Measurements from ENCODE around the gene NLRP6. TPM values are rescaled to one million over a fixed set of nuclear protein-coding genes. Genes with fewer than 3 reads are reported as not detected.
"Not testable (repeated sequence)": the region's sequence is repeated elsewhere in the genome, so short reads cannot be mapped to it uniquely, and the experiment has no call there.

Gene NLRP6
- polyA plus RNA-seq, 4 donors: 0.20 to 0.80 (median 0.36) TPM

DNA sequence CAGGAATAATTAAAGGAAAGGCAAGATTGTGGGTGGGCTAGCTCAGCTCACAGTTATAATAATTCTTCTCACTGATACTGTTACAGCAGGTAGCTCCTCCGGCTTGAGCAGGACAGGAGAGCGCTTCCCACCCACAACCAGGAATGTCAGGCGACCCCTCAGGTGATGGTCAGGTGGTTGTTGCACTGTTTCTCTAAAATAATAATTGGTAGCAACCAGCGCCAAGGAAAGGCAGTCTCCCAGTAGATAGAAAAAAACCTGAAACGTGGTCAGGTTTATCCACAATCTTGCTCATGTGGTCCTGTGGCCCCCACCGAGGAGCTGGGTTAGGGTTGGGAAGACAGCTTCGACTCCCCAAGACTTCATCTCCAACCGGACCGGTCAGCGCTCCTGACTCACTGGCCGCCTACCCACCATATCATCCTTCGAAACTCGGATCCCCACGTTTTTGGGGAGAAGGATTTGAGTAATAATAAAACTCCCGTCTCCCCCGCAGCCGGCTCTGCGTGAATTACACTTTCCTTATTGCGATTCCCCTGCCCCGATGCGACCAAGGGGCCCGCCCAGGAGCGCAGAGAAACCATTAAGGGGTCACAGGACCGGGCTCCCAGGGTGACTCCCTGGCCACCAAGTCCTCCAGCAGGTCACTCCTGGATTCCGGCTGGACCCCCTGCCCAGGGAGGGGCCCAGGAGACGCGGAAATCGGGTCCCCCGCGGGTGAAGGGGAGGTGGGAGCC lies 39.6 kb downstream of the NLRP6 start:
- not testable (repeated sequence) for DNase-seq (ENCODE audit: low read depth in 4 of 4, low spot score in 3 of 4)

DNA sequence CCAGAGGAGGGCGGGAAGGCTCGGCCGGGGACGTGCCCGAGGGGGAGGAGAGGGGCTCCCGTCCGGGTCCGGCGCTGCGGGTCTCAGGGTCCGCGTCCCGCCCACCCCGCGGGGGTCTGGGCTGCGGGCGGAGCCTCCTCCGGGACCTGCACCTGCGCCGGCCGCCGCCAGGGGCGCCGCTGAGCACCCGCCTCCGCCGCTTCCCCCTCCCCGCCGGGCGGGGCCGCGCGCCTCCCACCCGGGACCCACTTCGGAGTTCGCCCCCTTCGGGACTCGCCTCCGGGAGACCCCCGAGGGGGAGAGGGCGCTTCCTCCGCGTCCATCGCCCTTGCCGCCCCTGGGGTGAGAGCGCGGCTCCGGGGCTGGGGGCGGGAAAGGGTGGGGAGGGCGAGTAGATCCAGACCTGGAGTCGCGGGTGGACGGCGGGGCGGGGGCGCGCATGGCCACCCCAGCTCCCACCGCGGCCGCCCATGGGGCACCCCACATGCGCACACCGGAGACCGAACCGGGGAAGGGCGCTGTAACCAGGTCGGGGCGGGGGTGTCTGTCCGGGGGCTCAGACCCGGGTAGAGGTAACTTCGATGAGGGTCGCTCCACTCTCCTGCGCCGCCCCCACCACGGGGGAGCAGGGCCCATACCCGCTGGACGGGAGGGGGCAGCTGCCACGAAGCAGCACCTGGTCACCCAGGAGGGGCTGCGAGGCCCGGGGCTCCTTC lies 40.4 kb downstream of the NLRP6 start:
- not testable (repeated sequence) for DNase-seq (ENCODE audit: low read depth in 4 of 4, low spot score in 3 of 4)

DNA sequence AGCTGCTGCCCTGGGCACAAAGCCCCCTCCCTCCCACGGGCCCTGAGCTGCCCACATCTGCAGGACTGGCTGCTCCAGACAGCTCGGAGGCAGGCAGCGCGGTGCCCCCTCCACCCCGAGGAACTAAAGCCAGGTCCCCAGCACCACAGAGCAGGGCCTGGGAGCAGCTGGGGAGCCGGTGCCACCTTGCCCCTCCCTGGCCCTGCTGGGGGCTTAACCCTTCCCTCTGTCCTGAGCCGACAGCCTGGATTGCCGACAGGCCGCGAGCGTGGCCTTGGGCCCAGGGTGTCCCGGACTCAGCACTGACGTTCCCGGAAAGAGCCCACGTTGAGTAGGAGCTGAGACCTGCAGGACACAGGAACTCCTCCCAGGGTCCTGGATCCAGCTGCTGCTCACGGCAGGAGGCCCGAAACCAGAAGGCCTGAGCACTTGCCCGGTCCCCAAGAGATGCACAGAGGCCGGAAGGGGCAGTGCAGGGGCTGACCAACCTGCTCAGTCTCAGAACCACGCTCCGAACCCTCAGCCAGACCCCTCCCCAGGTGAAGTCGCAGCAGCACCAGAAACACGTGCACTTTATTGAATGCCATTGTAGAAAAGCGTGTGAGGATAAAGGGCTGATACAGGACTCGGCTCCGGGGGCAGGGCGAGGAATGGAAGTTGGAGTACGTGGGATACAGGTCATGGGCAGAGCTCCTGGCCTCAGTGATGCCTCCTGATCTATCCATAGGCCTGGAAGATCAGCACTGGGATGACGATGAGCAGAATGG lies 41.1 kb downstream of the NLRP6 start:
- not testable (repeated sequence) for DNase-seq (ENCODE audit: low read depth in 4 of 4, low spot score in 3 of 4)

DNA sequence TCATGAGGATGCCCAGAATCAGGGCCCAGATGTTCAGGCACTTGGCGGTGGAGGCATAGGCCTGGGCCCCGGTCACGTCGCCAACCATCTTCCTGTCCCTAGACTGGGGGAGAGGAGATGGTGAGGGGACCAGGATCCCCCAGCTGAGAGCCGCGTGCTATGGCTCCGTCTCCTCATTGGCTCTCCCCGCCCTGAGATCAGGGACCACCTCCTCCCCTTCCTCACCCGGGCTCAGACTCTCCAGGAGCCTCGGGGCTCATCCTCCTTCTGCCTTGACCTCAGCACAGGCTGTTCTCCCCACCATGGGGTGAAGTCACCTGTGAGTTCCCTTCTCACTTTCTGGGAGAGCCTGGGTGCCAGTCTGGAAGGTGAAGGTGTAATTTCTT lies 41.7 kb downstream of the NLRP6 start:
- DNase-seq (ENCODE audit: low read depth in 4 of 4, low spot score in 3 of 4): not testable (repeated sequence)

DNA sequence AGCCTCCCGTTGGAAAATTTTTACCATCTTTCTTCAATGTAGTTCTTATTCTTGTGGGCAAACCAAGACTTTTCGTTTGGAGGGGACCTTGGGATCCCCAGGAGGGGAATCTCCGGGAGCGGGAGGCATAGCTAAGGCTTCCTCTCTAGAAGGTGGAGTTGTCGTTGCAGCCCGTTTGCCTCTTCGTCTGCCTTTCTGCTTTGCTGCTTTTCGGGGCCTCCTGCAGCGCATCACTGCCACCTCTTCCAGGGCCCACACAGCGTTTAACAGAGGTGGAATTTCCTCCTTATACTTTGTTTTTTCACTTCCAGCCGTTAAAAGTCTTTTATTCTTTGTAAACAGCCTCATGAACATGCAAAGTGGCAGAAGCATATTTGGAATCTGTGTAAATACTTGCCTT lies 45.9 kb downstream of the NLRP6 start:
- DNase-seq (ENCODE audit: low read depth in 4 of 4, low spot score in 3 of 4): no peak

DNA sequence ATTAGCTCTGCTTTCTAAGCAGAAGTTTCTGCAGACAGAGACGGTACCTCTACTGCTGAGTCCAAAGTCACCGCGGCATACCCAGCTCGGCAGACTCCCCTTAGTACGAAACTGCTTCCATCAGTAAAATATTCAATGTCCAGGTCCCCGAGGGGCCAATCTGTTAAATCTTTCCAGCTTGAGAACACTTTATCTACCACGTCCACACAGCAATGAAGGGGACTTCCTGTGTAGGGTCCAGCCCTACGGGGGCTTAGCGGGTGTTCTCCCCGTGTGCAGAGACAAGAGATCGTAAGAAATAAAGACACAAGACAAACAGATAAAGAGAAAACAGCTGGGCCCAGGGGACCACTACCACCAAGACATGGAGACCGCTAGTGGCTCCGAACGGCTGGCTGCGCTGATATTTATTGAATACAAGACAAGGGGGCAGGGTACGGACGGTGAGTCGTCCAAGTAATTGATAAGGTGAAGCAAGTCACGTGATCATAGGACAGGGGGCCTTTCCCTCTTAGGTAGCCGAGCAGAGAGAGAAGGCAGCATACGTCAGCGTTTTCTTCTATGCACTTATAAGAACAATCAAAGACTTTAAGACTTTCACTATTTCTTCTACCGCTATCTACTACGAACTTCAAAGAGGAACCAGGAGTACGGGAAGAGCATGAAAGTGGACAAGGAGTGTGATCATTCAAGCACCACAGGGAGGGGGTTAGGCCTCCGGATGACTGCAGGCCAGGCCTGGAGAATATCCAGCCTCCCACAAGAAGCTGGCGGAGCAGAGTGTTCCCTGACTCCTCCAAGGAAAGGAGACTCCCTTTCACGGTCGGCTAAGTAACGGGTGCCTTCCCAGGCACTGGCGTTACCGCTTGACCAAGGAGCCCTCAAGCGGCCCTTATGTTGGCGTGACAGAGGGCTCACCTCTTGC lies 46.6 kb downstream of the NLRP6 start:
- not testable (repeated sequence) for DNase-seq (ENCODE audit: low read depth in 4 of 4, low spot score in 3 of 4)

DNA sequence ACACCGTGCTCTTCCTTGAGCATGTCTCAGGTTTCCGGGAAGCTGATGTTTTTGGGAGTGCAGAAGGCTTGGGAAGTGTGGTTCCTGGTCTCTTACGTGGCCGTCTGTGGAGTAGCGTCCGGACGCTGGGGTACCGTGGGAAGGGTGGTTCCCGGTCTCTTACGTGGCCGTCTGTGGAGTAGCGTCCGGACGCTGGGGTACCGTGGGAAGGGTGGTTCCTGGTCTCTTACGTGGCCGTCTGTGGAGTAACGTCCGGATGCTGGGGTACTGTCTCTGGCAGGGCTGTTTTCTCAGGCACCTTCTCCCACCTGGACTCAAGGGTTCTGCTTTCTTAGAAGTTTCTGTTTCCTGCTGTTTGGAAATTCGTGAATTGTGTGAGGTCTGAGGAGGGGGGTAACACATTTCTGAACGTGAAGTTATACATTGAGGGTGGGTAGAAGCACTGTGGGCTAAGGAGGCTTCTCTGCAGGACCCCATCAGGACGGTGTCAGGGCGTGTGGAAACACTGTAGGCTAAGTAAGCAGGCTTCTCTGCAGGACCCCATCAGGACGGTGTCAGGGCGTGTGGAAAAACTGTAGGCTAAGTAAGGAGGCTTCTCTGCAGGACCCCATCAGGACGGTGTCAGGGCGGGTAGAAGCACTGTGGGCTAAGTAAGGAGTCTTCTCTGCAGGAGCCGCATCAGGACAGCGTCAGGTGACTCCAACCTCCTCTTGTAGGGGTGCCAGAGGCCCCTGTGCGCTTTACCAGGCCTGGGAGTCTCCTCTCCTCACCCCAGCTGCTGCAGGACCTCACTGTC lies 47.8 kb downstream of the NLRP6 start:
- DNase-seq (ENCODE audit: low read depth in 4 of 4, low spot score in 3 of 4): no peak

DNA sequence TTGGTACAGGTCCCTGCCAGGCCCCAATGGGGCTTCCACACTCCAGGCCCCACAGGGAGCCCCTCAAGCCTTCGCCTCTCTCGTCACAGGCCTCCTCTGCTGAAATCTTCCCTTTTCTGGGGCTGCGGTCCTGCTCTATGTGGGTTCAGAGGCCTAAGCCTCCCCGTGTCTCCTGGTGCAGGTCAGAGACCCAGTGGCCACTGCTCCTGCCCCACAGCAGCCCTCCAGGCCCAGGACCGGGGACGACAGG lies 48.3 kb downstream of the NLRP6 start:
- no peak for DNase-seq (ENCODE audit: low read depth in 4 of 4, low spot score in 3 of 4)

DNA sequence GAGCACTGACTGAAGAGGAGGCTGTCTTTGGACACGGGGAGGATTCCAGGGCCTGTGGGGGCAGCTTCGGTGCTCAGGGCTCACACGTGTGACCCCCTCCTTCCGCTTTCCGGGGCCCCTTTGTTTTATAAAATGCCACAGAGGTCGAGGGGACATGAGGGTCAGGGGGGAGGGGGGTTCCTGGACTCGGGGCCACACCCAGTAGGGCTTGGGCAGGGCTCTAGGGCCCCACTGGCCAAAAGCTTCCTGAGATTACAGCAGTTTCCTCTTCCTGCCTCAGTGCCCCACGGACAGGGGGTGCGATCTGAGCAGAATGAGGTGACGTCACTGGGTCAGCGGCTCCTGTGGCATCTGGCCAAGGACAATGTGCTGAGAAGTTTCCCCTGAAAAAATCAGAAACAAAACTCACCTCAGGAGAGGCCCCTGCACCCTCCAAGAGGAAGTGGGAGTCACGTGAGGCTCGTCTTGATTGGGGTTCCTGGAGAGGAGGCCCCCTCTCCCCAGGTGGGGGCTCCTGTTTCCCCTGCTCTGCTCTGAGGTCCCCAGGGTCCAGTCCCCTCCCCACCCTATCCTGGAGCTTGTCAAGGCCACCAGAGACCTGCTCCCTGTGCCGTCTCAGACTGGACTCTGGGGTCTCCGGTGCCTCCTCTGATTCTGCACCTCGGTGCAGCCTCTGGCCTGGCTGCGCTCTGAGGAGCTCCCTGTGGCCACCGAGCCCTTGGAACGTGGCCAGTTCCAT lies 48.8 kb downstream of the NLRP6 start:
- DNase-seq (ENCODE audit: low read depth in 4 of 4, low spot score in 3 of 4): no peak

DNA sequence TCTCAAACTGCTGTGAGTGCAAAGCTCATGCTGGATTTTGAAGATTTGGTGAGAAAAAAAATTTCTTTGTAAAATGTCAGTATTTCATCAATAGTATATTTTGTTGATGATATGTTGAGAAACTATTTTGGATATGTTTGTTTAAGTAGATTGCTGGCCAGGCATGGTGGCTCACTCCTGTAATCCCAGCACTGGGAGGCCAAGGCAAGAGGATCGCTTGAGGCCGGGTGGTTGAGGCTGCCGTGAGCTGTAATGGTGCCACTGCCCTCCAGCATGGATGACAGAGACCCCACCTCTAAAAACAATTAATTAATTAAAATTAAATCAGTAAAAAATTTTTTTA lies 49.3 kb downstream of the NLRP6 start:
- no peak for DNase-seq (ENCODE audit: low read depth in 4 of 4, low spot score in 3 of 4)

DNA sequence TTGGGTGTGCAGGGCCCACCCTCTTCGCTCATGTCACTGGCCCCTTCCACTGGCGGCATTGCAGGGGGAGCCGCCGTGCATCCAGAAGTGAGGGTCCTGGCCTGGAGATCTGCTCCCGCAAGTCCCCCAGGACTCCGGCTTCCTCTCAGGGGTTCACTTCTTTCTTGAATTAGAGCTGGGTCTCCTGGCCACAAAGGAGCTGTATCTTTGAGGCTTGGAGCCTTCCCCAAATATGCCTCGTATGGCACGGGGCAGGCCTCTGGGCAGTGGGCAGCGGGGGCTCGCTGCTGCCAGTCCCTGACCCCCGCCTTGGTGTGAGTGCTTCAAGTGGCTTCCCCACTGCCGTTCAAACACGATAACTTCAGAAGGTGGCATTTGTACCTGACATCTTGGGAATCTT lies 49.8 kb downstream of the NLRP6 start:
- DNase-seq (ENCODE audit: low read depth in 4 of 4, low spot score in 3 of 4): no peak

DNA sequence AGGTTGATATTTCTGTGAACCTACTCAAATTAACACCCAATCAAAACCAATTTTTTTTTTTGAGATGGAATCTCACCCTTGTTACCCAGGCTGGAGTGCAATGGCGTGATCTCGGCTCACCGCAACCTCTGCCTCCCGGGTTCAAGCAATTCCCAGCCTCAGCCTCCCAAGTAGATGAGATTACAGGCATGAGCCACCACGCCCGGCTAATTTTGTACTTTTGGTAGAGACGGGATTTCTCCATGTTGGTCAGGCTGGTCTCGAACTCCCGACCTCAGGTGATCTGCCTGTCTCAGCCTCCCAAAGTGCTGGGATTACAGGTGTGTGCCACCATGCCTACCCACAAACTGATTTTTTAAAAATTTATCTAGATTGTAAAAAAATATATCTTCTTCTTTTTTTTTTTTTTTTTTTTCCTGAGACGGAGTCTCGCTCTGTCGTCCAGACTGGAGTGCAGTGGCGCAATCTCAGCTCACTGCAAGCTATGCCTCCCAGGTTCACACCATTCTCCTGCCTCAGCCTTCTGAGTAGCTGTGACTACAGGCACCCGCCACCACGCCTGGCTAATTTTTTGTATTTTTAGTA lies 50.4 kb downstream of the NLRP6 start:
- DNase-seq (ENCODE audit: low read depth in 4 of 4, low spot score in 3 of 4): not testable (repeated sequence)

DNA sequence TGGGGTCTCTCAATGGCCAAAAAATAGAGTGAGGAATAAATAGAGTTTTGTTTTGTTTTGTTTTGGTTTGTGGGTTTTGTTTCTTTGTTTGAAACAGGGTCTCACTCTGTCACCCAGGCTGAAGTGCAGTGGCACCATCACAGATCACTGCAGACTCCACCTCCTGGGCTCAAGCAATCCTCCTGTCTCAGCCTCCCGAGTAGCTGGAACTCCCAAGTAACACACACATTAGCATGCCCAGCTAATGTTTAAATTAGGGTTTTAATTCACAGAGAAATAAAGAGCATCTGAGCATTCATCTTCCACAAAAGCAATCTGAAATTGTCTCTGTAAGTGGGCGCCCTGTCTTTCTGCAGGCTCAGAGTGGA lies 51.7 kb downstream of the NLRP6 start:
- DNase-seq (ENCODE audit: low read depth in 4 of 4, low spot score in 3 of 4): no peak

DNA sequence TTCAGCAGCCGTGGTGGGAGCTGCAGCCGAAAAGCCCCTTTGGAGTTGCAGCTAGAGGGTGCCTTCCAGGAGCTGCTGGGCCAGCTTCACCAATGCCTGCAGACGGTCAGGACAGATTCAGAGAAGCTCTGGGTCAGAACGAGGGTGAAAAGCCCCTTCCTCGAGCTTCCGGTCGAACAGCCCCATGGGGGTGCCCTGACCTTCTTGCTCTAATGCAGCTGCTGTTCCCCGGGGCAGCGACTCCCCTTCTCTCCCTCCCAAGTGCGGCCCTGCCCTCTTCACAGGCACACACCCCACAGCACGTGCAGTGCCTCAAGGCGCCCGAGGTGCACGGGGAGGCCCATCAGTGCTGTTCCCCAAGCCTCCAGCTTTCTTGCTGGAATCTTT lies 52.1 kb downstream of the NLRP6 start:
- DNase-seq (ENCODE audit: low read depth in 4 of 4, low spot score in 3 of 4): no peak

DNA sequence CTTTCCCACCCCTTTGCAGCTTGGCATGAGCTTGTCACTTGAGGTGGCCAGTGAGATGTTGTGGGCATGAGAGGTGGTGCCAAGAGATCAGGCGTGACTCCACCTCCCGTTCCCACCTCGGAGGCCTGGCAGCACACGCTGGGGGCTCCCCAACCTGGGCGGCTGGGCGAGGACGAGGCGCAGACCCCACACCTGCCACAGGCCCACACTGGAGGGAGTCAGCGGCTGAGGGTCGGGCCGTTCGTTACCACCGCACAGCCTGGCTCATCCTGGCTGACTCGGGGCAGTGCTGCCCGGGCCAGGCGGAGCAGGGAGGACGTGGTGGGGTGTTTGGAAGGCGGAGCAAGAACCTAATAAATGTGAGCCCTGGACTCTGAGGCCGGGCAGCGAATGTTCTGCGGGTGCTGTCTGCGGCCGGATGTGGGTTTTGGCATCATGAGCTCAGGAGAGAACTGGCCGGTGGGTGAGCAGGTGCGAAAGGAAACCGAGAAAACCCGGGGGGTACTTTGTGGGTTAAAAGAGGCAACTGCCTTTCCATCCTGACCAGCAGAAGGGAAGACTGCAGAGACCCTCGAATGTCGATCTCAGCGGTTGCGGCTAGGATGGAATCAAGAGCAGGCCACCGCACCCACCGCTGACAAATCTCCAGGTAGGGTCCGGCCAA lies 52.6 kb downstream of the NLRP6 start:
- no peak for DNase-seq (ENCODE audit: low read depth in 4 of 4, low spot score in 3 of 4)

DNA sequence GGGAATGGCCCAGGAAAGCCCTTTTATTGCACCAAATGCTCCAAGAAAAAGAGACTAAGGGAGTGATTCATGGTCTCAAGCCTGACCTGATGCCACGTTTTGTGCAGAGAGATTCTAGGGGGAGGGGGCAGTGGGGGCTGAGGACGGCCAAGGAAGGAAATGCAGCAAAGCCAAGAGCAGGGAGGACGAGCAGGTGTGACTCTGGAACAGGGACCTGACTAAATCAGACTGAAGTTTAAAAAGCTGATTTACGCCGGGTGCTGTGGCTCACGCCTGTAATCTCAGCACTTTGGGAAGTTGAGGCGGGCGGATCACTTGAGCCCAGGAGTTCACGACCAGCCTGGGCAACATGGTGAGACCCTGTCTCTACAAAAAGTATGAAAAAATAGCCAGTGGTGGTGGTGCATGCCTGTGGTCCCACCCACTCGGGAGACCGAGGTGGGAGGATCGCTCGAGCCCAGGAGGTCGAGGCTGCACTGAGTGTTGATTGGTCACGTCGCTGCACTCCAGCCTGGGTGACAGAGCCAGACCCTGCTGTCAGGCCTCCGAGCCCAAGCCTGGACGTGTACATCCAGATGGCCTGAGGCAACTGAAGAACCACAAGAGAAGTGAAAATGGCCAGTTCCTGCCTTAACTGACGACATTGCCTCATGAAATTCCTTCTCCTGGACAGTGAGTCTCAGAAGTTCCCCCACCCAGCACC lies 53.3 kb downstream of the NLRP6 start:
- DNase-seq (ENCODE audit: low read depth in 4 of 4, low spot score in 3 of 4): no peak

DNA sequence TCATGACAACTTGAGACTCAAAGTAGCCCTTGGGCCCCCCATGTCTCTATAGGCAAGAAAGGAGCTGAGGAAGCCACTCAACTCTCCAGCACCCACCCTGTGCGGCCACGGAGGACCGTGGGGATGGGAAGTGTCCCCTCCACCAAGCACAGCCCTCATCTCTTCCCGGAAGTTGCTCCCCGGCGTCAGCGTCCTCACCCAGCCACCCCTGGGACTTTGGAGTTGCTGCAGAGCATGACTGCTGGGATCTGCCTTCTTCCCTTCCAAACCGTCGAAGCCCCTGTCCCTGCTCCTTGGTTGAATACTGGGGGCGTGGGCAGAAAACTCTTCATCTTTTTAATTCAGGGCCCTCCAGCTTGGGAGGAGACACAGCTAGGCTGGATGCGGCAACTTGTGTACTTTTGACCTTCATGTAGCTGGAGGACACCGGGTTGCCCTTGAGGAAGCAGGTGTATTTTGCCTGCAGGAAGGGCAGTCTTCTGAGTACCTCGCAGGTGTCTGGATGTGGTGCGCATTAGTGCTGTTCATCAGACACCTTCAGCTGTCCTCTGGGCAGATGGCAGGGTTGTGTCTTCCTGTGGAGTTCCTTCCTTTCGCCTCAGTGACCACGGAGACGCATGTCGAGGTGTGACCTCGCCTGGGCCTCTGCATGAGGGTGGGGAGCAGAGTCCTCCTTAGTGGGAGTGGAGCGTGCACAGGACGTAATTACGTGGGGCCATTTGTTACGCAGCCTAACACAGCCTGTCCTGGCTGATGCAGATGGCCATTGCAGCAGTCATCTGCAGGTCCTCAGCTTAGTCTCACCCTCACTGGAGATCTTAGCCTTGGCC lies 54.7 kb downstream of the NLRP6 start:
- no peak for DNase-seq (ENCODE audit: low read depth in 4 of 4, low spot score in 3 of 4)

All from right renal pelvis (tissue), 4 donors.